ENCODE data around the gene ZNF524. TPM values are rescaled to one million over a fixed set of nuclear protein-coding genes. Genes with fewer than 3 reads are reported as not detected.
A peak's percentile ranks its signal among the peaks of the same experiment; 100 is the strongest.

Gene ZNF524
- total and polyA plus RNA-seq, 9 of the 15 experiments (the other 6 are each of a cell fraction or from before 2014, with no cell fraction given): 0.08 to 15.6 (median 2.9) TPM

- TF ChIP-seq ATF4 (CRISPR knock-in tag; IDR thresholded peaks at IDR 0.05): no peak
- TF ChIP-seq STAG1 (CRISPR knock-in tag; IDR thresholded peaks at IDR 0.05; ENCODE audit: borderline replicate concordance): no peak
- TF ChIP-seq PATZ1 (CRISPR knock-in tag; IDR thresholded peaks at IDR 0.05; ENCODE audit: borderline replicate concordance): no peak
- TF ChIP-seq HDAC6 (IDR thresholded peaks at IDR 0.05; ENCODE audit: low read depth, low read length): no peak
- no peak for TF ChIP-seq ZNF609 (CRISPR knock-in tag; IDR thresholded peaks at IDR 0.05; ENCODE audit: borderline replicate concordance)
- TF ChIP-seq ZNF311 (CRISPR knock-in tag; IDR thresholded peaks at IDR 0.05): no peak
- no peak; the same call in 1 of the 2 replicates for TF ChIP-seq TOE1 (IDR thresholded peaks at IDR 0.05; ENCODE audit: borderline replicate concordance)
- no peak for TF ChIP-seq TOE1 (CRISPR knock-in tag; IDR thresholded peaks at IDR 0.05; ENCODE audit: borderline replicate concordance, low read depth)
- no peak for TF ChIP-seq ZNF583 (CRISPR knock-in tag; IDR thresholded peaks at IDR 0.05)
- no peak for TF ChIP-seq ASH1L (IDR thresholded peaks at IDR 0.05; ENCODE audit: borderline replicate concordance, low read depth, partially characterized antibody)
- peak; percentile 81 for TF ChIP-seq PRDM10 (IDR thresholded peaks at IDR 0.05; ENCODE audit: partially characterized antibody)
- no peak for TF ChIP-seq UBTF (IDR thresholded peaks at IDR 0.05; ENCODE audit: borderline replicate concordance in 1 of 2, low read depth in 2 of 2, low read length in 2 of 2)
- TF ChIP-seq ZNF232 (CRISPR knock-in tag; IDR thresholded peaks at IDR 0.05): no peak; the same call in 1 of the 2 replicates
- no peak for TF ChIP-seq ZNF316 (IDR thresholded peaks at IDR 0.05)
These were observed 633 bp upstream of the ZNF524 start, which contains the start of gene FIZ1 (continued) for GRCh38 chr19:55599468-55599841.
